Psoas muscle (tissue), 8 donors: ENCODE data around the gene OCRL. TPM values are rescaled to one million over a fixed set of nuclear protein-coding genes. Genes with fewer than 3 reads are reported as not detected.

Experiments
- ATAC-seq, 4 donors: fragments of 200-7000 bp; cut with Tn5 transposase; one replicate each; pipeline ENCODE4 v1.9.1; 2020; ENCODE audit warnings: moderate library complexity in 3 of 4, mild to moderate bottlenecking in 2 of 4
- DNase-seq, 2 donors: peaks; one replicate each; pipeline ENCODE4 v3.0.0-alpha.2; 2020
- H3K27ac ChIP-seq: fragments of 200-600 bp; one replicate; pipeline ENCODE4 v1.8.0; 2022
- H3K27me3 ChIP-seq, 3 donors: fragments of 200-600 bp in 1 of 3; one replicate each; pipeline versions ENCODE4 v1.6.1 to v1.8.0; 2013 to 2022; ENCODE audit warnings: low read length in 2 of 3, mild to moderate bottlenecking in 2 of 3, moderate library complexity in 1 of 3; ENCODE audit not compliant: insufficient read depth in 3 of 3
- H3K36me3 ChIP-seq, 2 donors: fragments of 200-600 bp in 1 of 2; one replicate each; pipeline versions ENCODE4 v1.6.1 to v1.8.0; 2013 to 2022; ENCODE audit warnings: low read depth in 1 of 2, mild to moderate bottlenecking in 1 of 2, moderate library complexity in 1 of 2; ENCODE audit not compliant: insufficient read depth in 1 of 2
- H3K4me1 ChIP-seq: fragments of 200-600 bp; one replicate; pipeline ENCODE4 v1.8.0; 2022
- H3K4me3 ChIP-seq: fragments of 200-600 bp; one replicate; pipeline ENCODE4 v1.8.0; 2022; ENCODE audit warnings: mild to moderate bottlenecking
- H3K9me3 ChIP-seq: fragments of 200-600 bp; one replicate; pipeline ENCODE4 v1.8.0; 2022
- CTCF ChIP-seq: fragments of 200-600 bp; IDR thresholded peaks from one replicate; pipeline ENCODE4 v1.8.0; 2022; ENCODE audit warnings: antibody characterized with exemption
- WGBS, 3 donors: extraction: QIAGEN DNeasy Blood & Tissue Kit; methylation state at CpG; one replicate each; pipeline versions ENCODE4 v1.1.6 to v1.1.7; 2013; 5-methylcytosine and 5-hydroxymethylcytosine counted together
- intact Hi-C, 2 donors: fragments of 100-400 bp; cut with DNase I; formaldehyde crosslinking; loops; one replicate each; pipeline versions ENCODE4 v1.11.0 to v1.14.2; 2022
- polyA plus RNA-seq, 3 donors: library from polyadenylated mRNA; stranded (reverse); fragments of 200-250 nt; gene quantifications; one replicate each; pipeline ENCODE4 v1.2.3, GENCODE V29; 2013
- total RNA-seq, 4 donors: library from RNA; stranded (reverse); fragmentation: NEBNext Ultra II Directional in 2 of 4; extraction: Animal tissue kit (Norgen Biotek cat#: 25700) in 2 of 4; gene quantifications; one replicate each; pipeline versions ENCODE4 v1.2.1 to v1.2.4, GENCODE V29; 2021 to 2023
- donor health status: healthy with polysubstance abuse.
- donor health status: DM: no; HTN: no; CAD: no; lungs with moderate emphysema.
- donor health status: Bipolar disorder and iron deficiency.
- donor health status: healthy.
- donor health status: DM: yes; HTN: yes; CAD: no.
- donor health status: DM: no; HTN: no; CAD: no.
- donor health status: DM: no; HTN: no; CAD: no.
- donor health status: DM: yes; HTN: yes; CAD: no.

The OCRL gene
- total and polyA plus RNA-seq, 7 donors = 5.1 to 14.8 (median 10.5) TPM

- no peaks in the 10 kb centered on the region for H3K27me3 ChIP-seq
- 18 to 27% (median 24%) methylated on average over 13 of the region's 13 CpGs for WGBS, 3 donors
- ATAC-seq (peak; percentile 63 to 89 (median 84)), DNase-seq (peak; percentile 63 to 81)
- H3K36me3 ChIP-seq = no peaks in the 10 kb centered on the region
- H3K27ac ChIP-seq = no peak overlapping the region
- no peak overlapping the region for H3K4me3 ChIP-seq
- intact Hi-C loops = loop anchor here (2.0 to 10.0 kb wide), 2 partner anchors 89 to 207 kb away; partner anchors contain the start of gene ZDHHC9 (in 1 of the 2)
- no peaks in the 10 kb centered on the region for H3K4me1 ChIP-seq
- H3K9me3 ChIP-seq = no peaks in the 10 kb centered on the region
- TF ChIP-seq CTCF = peak; percentile 90
Observed at GRCh38 chrX:129637217-129638109, 97.4 kb downstream of the OCRL start.

- H3K27me3 ChIP-seq = no peaks in the 10 kb centered on the region
- ATAC-seq (no peak), DNase-seq (no peak)
- H3K36me3 ChIP-seq = no peaks in the 10 kb centered on the region
- H3K4me1 ChIP-seq = no peaks in the 10 kb centered on the region
- no peak for TF ChIP-seq CTCF
- no peak overlapping the region for H3K27ac ChIP-seq
- no peaks in the 10 kb centered on the region for H3K9me3 ChIP-seq
- intact Hi-C loops = loop anchor here in 1 of 2 donors (2.0 to 10.0 kb wide), 2 partner anchors 88 to 206 kb away; partner anchors contain the start of gene ZDHHC9
- no peak overlapping the region for H3K4me3 ChIP-seq
- 73 to 95% (median 89%) methylated on average over 6 to 8 of the region's 8 CpGs for WGBS, 3 donors
Observed at GRCh38 chrX:129638917-129639316, 98.9 kb downstream of the OCRL start.

GRCh38 chrX:129640737-129641136 lies 100.7 kb downstream of the OCRL start:
- ATAC-seq (no peak), DNase-seq (no peak)
- H3K9me3 ChIP-seq = no peaks in the 10 kb centered on the region
- intact Hi-C loops = no loop called here
- H3K4me1 ChIP-seq = no peaks in the 10 kb centered on the region
- WGBS, 3 donors = 89 to 97% (median 91%) methylated on average over 1 of the region's 1 CpG
- H3K27me3 ChIP-seq = no peaks in the 10 kb centered on the region
- no peak overlapping the region for H3K27ac ChIP-seq
- no peak for TF ChIP-seq CTCF
- H3K36me3 ChIP-seq = no peaks in the 10 kb centered on the region
- H3K4me3 ChIP-seq = no peak overlapping the region

- intact Hi-C loops = no loop called here
- no peaks in the 10 kb centered on the region for H3K36me3 ChIP-seq
- H3K9me3 ChIP-seq = no peaks in the 10 kb centered on the region
- no peak for DNase-seq
- no peak for TF ChIP-seq CTCF
- H3K27me3 ChIP-seq = no peaks in the 10 kb centered on the region
- no peak overlapping the region for H3K4me3 ChIP-seq
- no peaks in the 10 kb centered on the region for H3K4me1 ChIP-seq
- WGBS, 3 donors = 69 to 96% (median 83%) methylated on average over 3 of the region's 3 CpGs
- ATAC-seq = no peak
- H3K27ac ChIP-seq = no peak overlapping the region
Observed at GRCh38 chrX:129641469-129641868, 101.4 kb downstream of the OCRL start.
